NT2/D1 (cell line): ENCODE results near the gene SLC13A3.

Source experiments
- YY1 ChIP-seq: IDR thresholded peaks from 2 replicates; pipeline ENCODE4 v1.6.1; 2011; ENCODE audit not compliant: insufficient read length, insufficient read depth
- ZNF274 ChIP-seq: IDR thresholded peaks from 2 replicates; pipeline ENCODE4 v1.6.1; 2011; ENCODE audit warnings: mild to moderate bottlenecking, low read depth, low read length

GRCh38 chr20:46512943-46513844 is 138.1 kb downstream of the SLC13A3 start, which contains the start of gene ZNF334:
- TF ChIP-seq YY1 (no peak), ZNF274 (no peak)
